ENCODE results near the gene FOXRED2. TPM values are rescaled to one million over a fixed set of nuclear protein-coding genes. Genes with fewer than 3 reads are reported as not detected.

Gene FOXRED2
- total RNA-seq, 1 experiment from 2014 or later = 34.4 TPM

DNA sequence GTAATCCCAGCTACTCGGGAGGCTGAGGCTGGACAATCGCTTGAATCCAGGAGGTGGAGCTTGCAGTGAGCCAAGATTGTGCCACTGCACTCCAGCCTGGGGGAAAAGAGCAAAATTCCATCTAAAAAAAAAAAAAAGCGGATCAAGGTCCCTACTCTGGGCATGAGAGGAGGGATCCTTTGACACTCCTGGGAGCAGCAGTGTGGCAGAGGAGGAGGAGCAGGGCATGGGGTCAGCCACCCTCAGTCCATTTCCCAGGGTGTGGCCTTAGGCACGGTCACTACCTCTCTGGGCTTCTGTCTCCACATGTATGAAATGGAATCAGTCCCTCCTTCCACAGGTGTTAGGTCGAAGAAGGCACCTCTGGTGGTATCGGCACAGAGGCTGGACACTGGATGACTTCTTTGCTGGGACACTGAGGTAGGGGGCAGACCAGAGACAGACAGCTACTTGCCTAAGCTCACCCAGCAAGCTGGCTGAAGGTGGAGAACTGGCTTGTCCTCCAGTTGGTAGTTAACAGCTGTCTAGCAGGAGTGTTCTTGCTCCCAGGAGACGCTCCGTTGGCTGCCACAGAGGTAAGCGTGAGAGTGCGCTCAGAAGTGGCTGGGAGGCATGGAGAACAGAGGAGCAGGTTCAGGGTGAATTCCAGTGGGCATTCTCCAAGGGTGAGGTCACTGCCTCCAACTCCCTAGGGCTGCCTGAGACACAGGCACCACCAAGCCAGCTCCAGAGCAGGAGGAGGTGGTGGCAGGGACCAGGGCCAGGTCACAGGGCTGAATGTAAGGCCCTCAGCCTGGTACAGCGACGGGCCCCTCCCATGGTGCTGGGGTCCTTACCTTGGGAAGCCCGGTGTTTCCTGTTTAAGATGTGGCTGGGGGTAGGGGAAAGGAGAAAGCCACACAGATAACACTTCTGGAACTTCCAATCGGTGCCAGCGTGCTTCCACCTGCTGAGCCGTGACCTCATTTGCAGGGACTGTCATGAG, 44.9 kb downstream of the FOXRED2 start:
- Mint-ChIP-seq H3K27ac (peak overlapping the region; percentile 63 to 95 (median 77); a peak in 4 of 7 replicates), H3K4me3 (no peak overlapping the region)
- WGBS (ENCODE audit: extremely low coverage, insufficient read length, low lambda C conversion rate) = no CpG with 5 or more reads among the region's 16 CpGs

More for the DNA sequence above, 44.9 kb downstream of the FOXRED2 start:
- Histone ChIP-seq H3K4me1 (ENCODE audit: insufficient read depth, low read length) (peaks cover 2% of the 10 kb centered on the region), H4K20me1 (ENCODE audit: control insufficient read depth, insufficient read depth, insufficient read length) (no peaks in the 10 kb centered on the region), H4K91ac (ENCODE audit: insufficient read length, low read depth, low read length) (peak overlapping the region; percentile 2), H2BK20ac (ENCODE audit: low read depth, low read length, poor library complexity, severe bottlenecking) (no peak overlapping the region), H3K14ac (ENCODE audit: insufficient read depth, low read length) (peak overlapping the region; percentile 64; the same call in 1 of the 2 replicates), H2AFZ (ENCODE audit: low read length) (no peak overlapping the region), H3K27me3 (ENCODE audit: insufficient read depth, low read length) (no peaks in the 10 kb centered on the region), H2BK15ac (ENCODE audit: low read depth, low read length) (no peak overlapping the region; the same call in 1 of the 2 replicates), H2AK5ac (ENCODE audit: insufficient read length, low read length) (peak overlapping the region; percentile 4), H4K5ac (ENCODE audit: insufficient read length, low read depth, low read length) (no peak overlapping the region), H3K56ac (ENCODE audit: insufficient read length, low read depth, low read length) (no peak overlapping the region), H3K4me2 (ENCODE audit: insufficient read depth, insufficient read length, low read length) (no peak overlapping the region), H3K9ac (ENCODE audit: extremely low read depth, insufficient read length, low read length) (no peak overlapping the region), H2BK120ac (ENCODE audit: low read depth, low read length, poor library complexity, severe bottlenecking) (no peak overlapping the region), H3K18ac (ENCODE audit: insufficient read length, low read depth, low read length) (peak overlapping the region; percentile 43), H3K9me3 (ENCODE audit: control insufficient read depth, low read depth, low read length) (no peaks in the 10 kb centered on the region), H3K4ac (ENCODE audit: low read depth, low read length) (no peak overlapping the region), H2BK5ac (ENCODE audit: insufficient read length, low read length) (no peak overlapping the region), H3K79me1 (ENCODE audit: insufficient read depth, low read depth, low read length, poor library complexity, severe bottlenecking) (no peaks in the 10 kb centered on the region), H3K23me2 (ENCODE audit: insufficient read length, low read depth, low read length, poor library complexity, severe bottlenecking) (peaks cover 3% of the 10 kb centered on the region), H2BK12ac (ENCODE audit: insufficient read length, low read depth, low read length) (no peak overlapping the region), H3K27ac (ENCODE audit: insufficient read length, low read depth, low read length) (no peak overlapping the region), H3K79me2 (ENCODE audit: insufficient read depth, low read length) (no peaks in the 10 kb centered on the region), H4K8ac (replicated peaks; ENCODE audit: insufficient read length, low read depth, low read length) (no peak overlapping the region), H3K23ac (ENCODE audit: insufficient read length, low read depth, low read length) (no peak overlapping the region), H3T11ph (ENCODE audit: low read length) (no peak overlapping the region)
- DNase-seq = peak; percentile 81
- TF ChIP-seq CTCF (conservative IDR thresholded peaks at IDR 0.05) = no peak
- Mint-ChIP-seq H3K4me1 (peaks cover 28 to 36% of the 10 kb centered on the region in 2 experiments), H3K9me3 (no peaks in the 10 kb centered on the region), H3K27me3 (ENCODE audit: low read depth) (peaks cover 3% of the 10 kb centered on the region; the same call in 1 of the 2 replicates), H3K36me3 (ENCODE audit: insufficient read depth in 1 of 3, low read depth in 3 of 3) (peaks cover 0 to 6% (median 3%) of the 10 kb centered on the region in 3 experiments; a peak in 4 of 7 replicates)

Measured in H9 (cell line).